OCI-LY1 (cell line): ENCODE results near the gene ZFAND2B.

Experiments
- H2AFZ ChIP-seq: fragments of 200-600 bp; sonication (generic), shearing (Covaris generic); 2 replicates; pipeline ENCODE4 v1.6.0; 2014; ENCODE audit warnings: antibody characterized with exemption, mild to moderate bottlenecking, low read length
- H3F3A ChIP-seq: fragments of 200-600 bp; sonication (generic), shearing (Covaris generic); 2 replicates; pipeline ENCODE4 v1.6.0; 2014; ENCODE audit warnings: mild to moderate bottlenecking, antibody characterized with exemption, low read length, moderate library complexity; ENCODE audit not compliant: insufficient read depth
- H3K27ac ChIP-seq: fragments of 200-600 bp; sonication (generic); 2 replicates; pipeline ENCODE4 v1.5.1; 2014; ENCODE audit warnings: low read length, mixed run types, mild to moderate bottlenecking, low read depth; ENCODE audit not compliant: poor library complexity, severe bottlenecking
- H3K27me3 ChIP-seq: fragments of 200-600 bp; sonication (generic); 2 replicates; pipeline ENCODE4 v1.6.0; 2014; ENCODE audit warnings: antibody characterized with exemption, mild to moderate bottlenecking, low read length, moderate library complexity; ENCODE audit not compliant: insufficient read depth
- H3K36me3 ChIP-seq: fragments of 200-600 bp; sonication (generic); 2 replicates; pipeline ENCODE4 v1.6.1; 2014; ENCODE audit warnings: mild to moderate bottlenecking, antibody characterized with exemption, low read length, moderate library complexity, mixed read lengths; ENCODE audit not compliant: insufficient read depth
- H3K4me1 ChIP-seq: fragments of 200-600 bp; sonication (generic); 2 replicates; pipeline ENCODE4 v1.5.1; 2014; ENCODE audit warnings: mild to moderate bottlenecking, low read length, moderate library complexity; ENCODE audit not compliant: insufficient read depth, severe bottlenecking
- H3K4me2 ChIP-seq: fragments of 200-600 bp; sonication (generic), shearing (Covaris generic); 2 replicates; pipeline ENCODE4 v1.6.1; 2014; ENCODE audit warnings: low read length
- H3K4me3 ChIP-seq: fragments of 200-600 bp; sonication (generic); 2 replicates; pipeline ENCODE4 v1.5.1; 2014; ENCODE audit warnings: low read length, low read depth, mild to moderate bottlenecking, mixed read lengths; ENCODE audit not compliant: poor library complexity, severe bottlenecking
- H3K79me2 ChIP-seq: fragments of 200-600 bp; shearing (Covaris generic); 2 replicates; pipeline ENCODE4 v1.6.1; 2016; ENCODE audit warnings: mixed run types, low read length, mixed read lengths; ENCODE audit not compliant: insufficient read depth
- H3K9ac ChIP-seq: fragments of 200-600 bp; sonication (generic), shearing (Covaris generic); 2 replicates; pipeline ENCODE4 v1.6.1; 2014; ENCODE audit warnings: mild to moderate bottlenecking, low read length, mixed read lengths
- H3K9me2 ChIP-seq: fragments of 200-600 bp; sonication (generic), shearing (Covaris generic); 2 replicates; pipeline ENCODE4 v1.6.1; 2014; ENCODE audit warnings: low read depth, mild to moderate bottlenecking, low read length, mixed read lengths
- H3K9me3 ChIP-seq: fragments of 200-600 bp; shearing (Covaris generic); 2 replicates; pipeline ENCODE4 v1.6.1; 2014; ENCODE audit warnings: low read length, mixed read lengths
- H4K20me1 ChIP-seq: fragments of 200-600 bp; sonication (generic), shearing (Covaris generic); 2 replicates; pipeline ENCODE4 v1.6.0; 2016; ENCODE audit warnings: mild to moderate bottlenecking, low read length; ENCODE audit not compliant: insufficient read depth
- EZH2 ChIP-seq: fragments of 200-600 bp; sonication (generic), shearing (Covaris generic); IDR thresholded peaks from 2 replicates; pipeline ENCODE4 v1.8.0; 2017; ENCODE audit warnings: borderline replicate concordance, mixed run types, mild to moderate bottlenecking, antibody characterized with exemption, low read length, moderate library complexity, mixed read lengths
- TF ChIP-seq, protein P1 (sequence below): fragments of 200-600 bp; sonication (generic), shearing (Covaris generic); IDR thresholded peaks from 2 replicates; pipeline ENCODE4 v1.5.1; 2017; ENCODE audit warnings: mild to moderate bottlenecking, antibody characterized with exemption, low read length, moderate library complexity, mixed read lengths

The ZFAND2B gene

DNA sequence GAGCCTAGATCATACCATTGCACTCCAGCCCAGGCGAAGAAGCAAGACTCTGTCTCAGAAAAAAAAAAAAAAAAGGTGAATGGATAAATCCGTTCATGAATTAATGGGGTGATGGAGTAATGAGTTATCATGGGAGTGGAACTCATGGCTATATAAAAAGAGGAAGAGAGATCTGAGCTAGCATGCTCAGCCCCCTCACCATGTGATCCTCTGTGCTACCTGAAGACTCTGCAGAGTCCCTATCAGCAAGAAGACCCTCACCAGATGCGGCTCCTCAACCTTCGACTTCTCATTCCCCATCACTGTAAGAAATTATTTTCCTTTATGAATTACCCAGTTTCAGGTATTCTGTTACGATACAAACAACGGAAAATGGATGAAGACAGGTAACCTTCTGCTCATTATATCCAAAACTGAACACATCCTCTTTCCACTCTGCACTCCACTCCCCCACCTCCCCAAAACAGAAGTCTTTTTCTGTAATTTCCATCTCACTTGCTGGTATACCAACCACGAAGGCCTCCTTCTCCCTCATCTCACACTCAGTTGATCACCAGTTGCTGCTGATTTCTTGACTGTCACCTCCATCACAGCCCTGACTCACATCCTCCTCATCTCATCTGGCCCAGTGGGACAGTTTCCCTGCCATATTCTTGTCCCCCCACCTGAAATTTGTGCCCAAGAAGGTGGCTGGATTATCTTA, 19.7 kb upstream of the ZFAND2B start:
- H3K4me2 ChIP-seq: no peak overlapping the region
- no peaks in the 10 kb centered on the region for H3K4me1 ChIP-seq
- H3K4me3 ChIP-seq: no peak overlapping the region
- no peak overlapping the region for H3K9ac ChIP-seq
- no peaks in the 10 kb centered on the region for H3K9me2 ChIP-seq
- no peak overlapping the region for H2AFZ ChIP-seq
- H3K27me3 ChIP-seq: no peaks in the 10 kb centered on the region
- H3K36me3 ChIP-seq: peaks cover 26% of the 10 kb centered on the region
- H3F3A ChIP-seq: no peaks in the 10 kb centered on the region
- H3K27ac ChIP-seq: peak overlapping the region; percentile 53
- TF ChIP-seq, protein P1, sequence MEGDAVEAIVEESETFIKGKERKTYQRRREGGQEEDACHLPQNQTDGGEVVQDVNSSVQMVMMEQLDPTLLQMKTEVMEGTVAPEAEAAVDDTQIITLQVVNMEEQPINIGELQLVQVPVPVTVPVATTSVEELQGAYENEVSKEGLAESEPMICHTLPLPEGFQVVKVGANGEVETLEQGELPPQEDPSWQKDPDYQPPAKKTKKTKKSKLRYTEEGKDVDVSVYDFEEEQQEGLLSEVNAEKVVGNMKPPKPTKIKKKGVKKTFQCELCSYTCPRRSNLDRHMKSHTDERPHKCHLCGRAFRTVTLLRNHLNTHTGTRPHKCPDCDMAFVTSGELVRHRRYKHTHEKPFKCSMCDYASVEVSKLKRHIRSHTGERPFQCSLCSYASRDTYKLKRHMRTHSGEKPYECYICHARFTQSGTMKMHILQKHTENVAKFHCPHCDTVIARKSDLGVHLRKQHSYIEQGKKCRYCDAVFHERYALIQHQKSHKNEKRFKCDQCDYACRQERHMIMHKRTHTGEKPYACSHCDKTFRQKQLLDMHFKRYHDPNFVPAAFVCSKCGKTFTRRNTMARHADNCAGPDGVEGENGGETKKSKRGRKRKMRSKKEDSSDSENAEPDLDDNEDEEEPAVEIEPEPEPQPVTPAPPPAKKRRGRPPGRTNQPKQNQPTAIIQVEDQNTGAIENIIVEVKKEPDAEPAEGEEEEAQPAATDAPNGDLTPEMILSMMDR: no peak
- no peak for TF ChIP-seq EZH2
- H3K79me2 ChIP-seq: no peaks in the 10 kb centered on the region
- no peaks in the 10 kb centered on the region for H4K20me1 ChIP-seq
- H3K9me3 ChIP-seq: no peaks in the 10 kb centered on the region

DNA sequence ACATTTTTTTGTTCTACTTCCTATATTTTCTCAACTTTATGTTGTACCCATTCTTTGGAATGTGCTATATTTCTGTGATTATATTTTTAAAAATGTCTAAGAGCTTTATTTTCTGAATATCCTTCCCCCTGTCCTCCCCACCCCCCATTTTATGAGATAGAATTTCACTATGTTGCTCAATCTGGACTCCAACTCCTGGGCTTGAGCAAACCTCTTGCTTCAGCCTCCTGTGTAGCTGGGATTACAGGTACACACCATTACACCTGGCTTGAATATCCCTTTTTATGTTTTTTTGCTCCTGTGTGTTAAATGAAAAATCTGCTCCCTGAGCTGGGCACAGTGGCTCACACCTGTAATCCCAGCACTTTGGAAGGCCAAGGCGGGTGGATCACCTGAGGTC, 9.2 kb upstream of the ZFAND2B start:
- Histone ChIP-seq H3K9ac (no peak overlapping the region), H4K20me1 (no peaks in the 10 kb centered on the region), H3K9me2 (no peaks in the 10 kb centered on the region), H3F3A (no peaks in the 10 kb centered on the region), H3K27ac (no peak overlapping the region), H3K4me3 (no peak overlapping the region), H3K4me1 (no peaks in the 10 kb centered on the region), H3K27me3 (no peaks in the 10 kb centered on the region), H3K36me3 (no peaks in the 10 kb centered on the region), H3K9me3 (no peaks in the 10 kb centered on the region), H3K4me2 (no peak overlapping the region), H3K79me2 (no peaks in the 10 kb centered on the region), H2AFZ (no peak overlapping the region)
- TF ChIP-seq EZH2: no peak
- TF ChIP-seq, protein P1: no peak

DNA sequence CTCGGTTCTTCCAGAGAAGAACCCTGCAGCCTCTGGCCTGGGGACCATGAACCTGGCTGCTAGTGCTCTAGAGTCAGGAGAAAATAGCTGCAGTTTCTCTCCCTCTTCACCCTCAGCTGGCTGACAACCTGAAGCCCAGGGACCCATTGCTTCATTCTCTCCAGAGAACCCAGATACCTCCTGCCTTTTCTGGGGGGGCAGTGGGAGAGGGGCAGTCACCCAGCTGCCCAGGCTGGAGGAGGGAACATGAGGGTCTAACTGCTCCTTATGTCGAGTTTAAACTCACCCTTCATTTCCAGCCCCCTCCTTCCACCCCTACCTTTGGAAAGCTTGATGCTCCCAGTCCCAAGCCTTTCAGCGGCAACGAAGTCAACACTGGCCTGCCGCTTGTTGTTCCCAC, 7.6 kb upstream of the ZFAND2B start:
- Histone ChIP-seq H3K4me3 (no peak overlapping the region), H3K36me3 (no peaks in the 10 kb centered on the region), H3K27ac (no peak overlapping the region), H4K20me1 (no peaks in the 10 kb centered on the region), H3K79me2 (no peaks in the 10 kb centered on the region), H3K4me2 (no peak overlapping the region), H3K9me3 (no peaks in the 10 kb centered on the region), H2AFZ (no peak overlapping the region), H3K9ac (no peak overlapping the region), H3K4me1 (no peaks in the 10 kb centered on the region), H3F3A (no peaks in the 10 kb centered on the region), H3K27me3 (no peaks in the 10 kb centered on the region), H3K9me2 (no peaks in the 10 kb centered on the region)
- TF ChIP-seq, protein P1: no peak
- TF ChIP-seq EZH2: no peak
